GM18499 (cell line): Measurements from ENCODE around the gene SLC25A25.
"Not testable (repeated sequence)": the region's sequence is repeated elsewhere in the genome, so short reads cannot be mapped to it uniquely, and the experiment has no call there.

Source experiments
- ATAC-seq: cut with Tn5 transposase; IDR thresholded peaks from one replicate; pipeline ENCODE4 v1.9.1; 2021; ENCODE audit warnings: moderate number of reproducible peaks; ENCODE audit not compliant: insufficient read depth, unreplicated experiment

The SLC25A25 gene

DNA sequence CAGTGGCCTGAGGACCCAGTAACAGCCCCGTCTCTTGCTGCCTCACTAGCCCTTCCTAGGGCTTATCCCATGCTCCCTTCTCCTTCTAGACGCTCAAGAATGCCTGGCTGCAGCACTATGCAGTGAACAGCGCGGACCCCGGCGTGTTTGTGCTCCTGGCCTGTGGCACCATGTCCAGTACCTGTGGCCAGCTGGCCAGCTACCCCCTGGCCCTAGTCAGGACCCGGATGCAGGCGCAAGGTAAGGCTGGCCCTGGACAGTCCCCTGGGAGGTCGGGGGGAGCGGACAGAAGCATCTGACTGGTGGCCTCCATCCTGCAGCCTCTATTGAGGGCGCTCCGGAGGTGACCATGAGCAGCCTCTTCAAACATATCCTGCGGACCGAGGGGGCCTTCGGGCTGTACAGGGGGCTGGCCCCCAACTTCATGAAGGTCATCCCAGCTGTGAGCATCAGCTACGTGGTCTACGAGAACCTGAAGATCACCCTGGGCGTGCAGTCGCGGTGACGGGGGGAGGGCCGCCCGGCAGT lies 39.0 kb downstream of the SLC25A25 start:
- no peak for ATAC-seq

DNA sequence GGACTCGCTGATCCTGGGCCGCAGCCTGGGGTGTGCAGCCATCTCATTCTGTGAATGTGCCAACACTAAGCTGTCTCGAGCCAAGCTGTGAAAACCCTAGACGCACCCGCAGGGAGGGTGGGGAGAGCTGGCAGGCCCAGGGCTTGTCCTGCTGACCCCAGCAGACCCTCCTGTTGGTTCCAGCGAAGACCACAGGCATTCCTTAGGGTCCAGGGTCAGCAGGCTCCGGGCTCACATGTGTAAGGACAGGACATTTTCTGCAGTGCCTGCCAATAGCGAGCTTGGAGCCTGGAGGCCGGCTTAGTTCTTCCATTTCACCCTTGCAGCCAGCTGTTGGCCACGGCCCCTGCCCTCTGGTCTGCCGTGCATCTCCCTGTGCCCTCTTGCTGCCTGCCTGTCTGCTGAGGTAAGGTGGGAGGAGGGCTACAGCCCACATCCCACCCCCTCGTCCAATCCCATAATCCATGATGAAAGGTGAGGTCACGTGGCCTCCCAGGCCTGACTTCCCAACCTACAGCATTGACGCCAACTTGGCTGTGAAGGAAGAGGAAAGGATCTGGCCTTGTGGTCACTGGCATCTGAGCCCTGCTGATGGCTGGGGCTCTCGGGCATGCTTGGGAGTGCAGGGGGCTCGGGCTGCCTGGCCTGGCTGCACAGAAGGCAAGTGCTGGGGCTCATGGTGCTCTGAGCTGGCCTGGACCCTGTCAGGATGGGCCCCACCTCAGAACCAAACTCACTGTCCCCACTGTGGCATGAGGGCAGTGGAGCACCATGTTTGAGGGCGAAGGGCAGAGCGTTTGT lies 39.6 kb downstream of the SLC25A25 start:
- no peak for ATAC-seq

DNA sequence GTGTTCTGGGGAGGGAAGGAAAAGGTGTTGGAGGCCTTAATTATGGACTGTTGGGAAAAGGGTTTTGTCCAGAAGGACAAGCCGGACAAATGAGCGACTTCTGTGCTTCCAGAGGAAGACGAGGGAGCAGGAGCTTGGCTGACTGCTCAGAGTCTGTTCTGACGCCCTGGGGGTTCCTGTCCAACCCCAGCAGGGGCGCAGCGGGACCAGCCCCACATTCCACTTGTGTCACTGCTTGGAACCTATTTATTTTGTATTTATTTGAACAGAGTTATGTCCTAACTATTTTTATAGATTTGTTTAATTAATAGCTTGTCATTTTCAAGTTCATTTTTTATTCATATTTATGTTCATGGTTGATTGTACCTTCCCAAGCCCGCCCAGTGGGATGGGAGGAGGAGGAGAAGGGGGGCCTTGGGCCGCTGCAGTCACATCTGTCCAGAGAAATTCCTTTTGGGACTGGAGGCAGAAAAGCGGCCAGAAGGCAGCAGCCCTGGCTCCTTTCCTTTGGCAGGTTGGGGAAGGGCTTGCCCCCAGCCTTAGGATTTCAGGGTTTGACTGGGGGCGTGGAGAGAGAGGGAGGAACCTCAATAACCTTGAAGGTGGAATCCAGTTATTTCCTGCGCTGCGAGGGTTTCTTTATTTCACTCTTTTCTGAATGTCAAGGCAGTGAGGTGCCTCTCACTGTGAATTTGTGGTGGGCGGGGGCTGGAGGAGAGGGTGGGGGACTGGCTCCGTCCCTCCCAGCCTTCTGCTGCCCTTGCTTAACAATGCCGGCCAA lies 40.4 kb downstream of the SLC25A25 start:
- no peak for ATAC-seq

DNA sequence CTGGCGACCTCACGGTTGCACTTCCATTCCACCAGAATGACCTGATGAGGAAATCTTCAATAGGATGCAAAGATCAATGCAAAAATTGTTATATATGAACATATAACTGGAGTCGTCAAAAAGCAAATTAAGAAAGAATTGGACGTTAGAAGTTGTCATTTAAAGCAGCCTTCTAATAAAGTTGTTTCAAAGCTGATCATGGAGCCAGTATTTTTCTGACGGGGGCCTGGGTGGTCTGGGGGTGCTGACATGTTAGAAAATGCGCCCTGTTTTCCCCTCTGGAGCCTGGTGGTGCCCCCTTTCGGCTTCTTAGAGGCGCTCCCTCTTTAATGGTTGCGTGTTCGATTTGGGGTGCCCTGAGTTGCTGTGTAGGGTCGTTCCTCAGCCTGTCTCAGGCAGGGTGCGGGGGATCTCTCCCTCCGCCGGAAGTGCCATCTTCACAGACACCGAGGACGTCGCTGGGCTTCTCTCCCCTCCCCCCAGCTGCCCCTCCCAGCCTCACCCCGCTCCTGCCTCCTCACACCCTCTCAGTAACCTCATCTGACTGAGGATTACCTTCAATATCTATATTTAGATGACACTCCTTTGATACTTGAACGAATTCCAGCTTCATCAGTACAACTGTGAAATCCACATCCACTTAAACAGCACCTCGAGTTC lies 41.1 kb downstream of the SLC25A25 start:
- ATAC-seq, result no peak

DNA sequence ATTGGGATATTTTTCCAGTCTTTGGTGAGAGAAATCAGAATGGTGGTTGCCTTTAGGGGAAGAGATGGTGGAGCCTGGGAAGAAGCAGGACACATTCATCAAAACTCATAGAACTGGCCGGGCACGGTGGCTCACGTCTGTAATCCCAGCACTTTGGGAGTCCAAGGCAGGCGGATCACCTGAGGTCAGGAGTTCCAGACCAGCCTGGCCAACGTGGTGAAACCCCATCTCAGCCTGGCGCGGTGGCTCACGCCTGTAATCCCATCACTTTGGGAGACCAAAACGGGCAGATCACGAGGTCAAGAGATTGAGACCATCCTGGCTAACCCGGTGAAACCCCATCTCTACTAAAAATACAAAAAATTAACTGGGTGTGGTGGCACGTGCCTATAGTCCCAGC lies 43.7 kb downstream of the SLC25A25 start:
- not testable (repeated sequence) for ATAC-seq

DNA sequence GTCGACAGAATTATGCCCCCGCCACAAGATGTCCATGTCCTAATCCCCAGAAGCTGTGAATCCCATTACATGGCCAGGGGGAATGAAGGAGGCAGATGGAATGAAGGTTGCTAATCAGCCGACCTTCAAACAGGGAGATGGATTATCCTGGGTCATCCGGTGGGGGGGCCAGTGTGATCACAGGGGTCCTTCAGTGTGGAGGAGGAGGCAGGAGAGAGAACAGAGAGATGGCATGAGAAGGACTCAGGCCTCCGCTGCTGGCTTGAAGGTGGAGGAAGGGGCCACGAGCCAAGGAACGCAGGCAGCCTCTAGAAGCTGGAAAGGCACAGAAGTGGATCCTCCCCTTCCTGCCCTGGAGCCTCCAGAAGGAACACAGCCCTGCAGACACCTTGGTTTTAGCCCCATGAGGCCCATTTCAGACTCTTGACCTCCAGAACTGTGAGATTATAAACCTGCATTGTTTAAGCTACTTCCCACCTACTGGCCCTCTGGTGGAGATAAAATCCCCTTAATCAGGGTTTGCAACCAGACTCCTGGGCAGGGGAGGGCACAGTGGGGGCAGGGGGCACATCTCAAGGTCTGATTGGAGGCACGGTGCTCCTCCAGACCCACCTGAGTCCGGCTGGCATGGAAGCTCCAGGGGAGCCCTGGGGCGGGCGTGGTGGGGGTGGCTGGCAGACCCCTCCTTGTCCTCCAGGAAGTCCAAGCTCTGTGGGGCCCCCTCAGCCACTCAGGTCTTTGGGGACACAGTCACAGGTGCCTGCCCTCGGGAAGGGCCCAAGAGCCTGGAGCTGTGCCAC lies 45.7 kb downstream of the SLC25A25 start:
- no peak for ATAC-seq

DNA sequence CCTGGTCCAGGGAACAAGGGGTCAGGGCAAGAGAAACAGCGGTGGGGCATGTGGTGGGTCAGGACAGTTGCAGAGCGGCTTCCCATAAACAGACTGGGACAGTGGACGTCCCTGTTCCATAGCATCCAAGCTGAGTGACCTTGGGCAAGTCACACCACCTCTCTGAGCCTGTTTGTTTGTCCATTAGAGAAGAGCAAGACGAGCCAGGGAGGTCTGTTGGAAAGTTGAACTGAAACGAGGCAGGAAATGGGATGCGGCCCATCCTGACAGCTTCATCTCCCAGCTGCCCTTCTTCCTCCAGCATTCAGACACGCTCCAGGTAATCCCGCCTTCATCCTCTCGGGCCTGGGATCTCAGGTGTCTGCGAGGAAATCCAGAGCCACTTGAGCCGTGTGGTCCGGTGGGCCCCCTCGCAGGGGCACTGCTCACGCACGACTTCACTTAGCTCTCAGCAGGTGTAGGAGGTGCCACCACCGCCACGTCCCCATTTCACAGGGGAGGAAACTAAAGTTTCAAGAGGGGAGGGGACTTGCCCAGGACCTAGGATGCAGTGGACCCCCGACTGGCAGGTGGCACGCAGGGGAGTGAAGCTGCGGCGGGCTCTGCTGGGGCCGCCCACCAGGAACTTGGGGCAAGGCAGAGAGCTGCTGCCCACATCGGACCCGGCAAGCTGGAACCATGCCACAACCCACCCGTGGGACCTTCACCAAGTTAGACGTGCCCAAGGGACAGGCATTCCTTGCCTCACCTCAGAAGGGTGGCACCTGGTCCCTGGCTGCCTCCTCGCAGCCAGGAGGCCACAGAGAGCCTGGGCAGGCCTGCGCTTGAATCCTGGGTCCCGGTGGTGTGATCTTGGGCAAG lies 46.5 kb downstream of the SLC25A25 start:
- no peak for ATAC-seq

DNA sequence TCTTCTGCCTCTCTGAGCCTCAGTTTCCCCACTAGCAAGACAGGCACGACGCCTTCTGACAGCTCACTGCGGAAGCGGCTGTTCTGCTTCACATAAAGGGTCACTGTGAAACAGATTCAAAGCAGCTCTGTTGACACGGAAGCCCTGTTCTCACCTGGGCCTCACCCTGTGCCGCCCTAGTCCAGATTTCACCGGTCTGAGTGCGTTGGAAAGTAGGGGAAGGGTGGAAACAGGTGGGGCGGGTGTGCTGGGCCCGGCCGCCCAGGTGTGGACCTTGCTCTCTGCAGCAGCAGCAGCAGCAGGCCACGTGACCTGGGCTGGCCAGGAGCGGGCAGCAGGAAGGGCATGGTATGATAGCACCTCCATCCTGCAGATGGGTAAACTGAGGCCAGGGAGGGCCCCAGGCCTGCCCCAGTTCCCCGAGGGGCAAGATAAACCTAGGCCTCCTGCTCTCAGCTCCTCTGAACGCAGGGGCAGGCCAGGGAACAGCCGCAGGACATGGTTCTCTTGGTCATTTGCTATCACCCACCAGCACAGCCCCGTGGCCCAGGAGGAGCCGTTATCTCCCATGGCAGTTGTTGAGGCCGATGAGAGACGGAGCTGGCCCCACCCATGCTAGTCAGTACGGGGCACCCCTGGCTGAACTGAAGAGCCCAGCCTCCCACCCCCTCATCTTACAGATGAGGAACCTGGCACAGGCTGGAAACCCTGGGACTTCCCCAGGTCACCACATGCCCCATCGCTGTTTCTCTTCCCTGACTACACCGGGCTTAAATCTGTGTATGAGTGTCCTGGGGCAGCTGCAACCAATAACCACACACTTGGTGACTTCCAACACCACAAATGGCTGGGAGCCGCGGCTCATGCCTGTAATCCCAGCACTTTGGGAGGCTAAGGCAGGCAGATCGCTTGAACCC lies 47.4 kb downstream of the SLC25A25 start:
- ATAC-seq, result no peak

DNA sequence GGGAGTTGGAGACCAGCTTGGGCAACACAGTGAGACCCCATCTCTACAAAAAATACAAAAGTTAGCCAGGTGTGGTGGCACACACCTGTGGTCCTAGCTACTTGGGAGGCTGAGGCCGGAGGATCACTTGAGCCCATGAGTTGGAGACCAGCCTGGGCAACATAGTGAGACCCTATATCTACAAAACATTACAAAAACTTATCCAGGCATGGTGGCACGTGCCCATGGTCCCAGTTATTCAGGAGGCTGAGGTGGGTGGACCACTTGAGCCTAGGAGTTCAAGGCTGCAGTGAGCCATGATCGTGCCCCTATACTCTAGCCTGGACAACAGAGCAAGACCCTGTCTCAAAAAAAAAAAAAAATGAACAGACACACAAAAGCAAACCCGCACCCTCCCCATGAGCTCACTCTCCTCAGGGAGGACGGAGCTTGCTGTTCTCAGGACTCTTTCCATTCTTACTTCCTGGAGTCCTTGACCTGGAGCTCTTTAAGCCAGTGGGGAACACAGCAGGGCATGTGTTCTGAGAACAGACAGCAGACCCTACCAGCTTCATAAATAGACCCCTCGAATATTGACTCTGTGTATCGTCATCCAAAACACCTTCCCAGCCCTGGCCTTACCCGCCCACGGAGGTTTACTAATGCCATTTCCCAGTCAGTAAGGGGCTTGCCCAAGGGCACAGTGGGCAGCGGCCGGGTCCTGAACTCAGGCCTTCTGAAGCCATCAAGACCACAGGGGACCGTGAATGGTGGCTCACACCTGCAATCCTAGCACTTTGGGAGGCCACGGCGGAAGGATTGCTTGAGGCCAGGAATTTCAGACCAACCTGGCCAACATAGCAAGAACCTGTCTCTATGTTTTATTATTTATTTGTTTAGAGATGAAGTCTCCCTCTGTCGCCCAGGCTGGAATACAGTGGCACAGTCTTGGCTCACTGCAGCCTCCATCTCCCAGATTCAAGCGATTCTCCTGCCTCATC lies 48.4 kb downstream of the SLC25A25 start:
- ATAC-seq, result no peak

DNA sequence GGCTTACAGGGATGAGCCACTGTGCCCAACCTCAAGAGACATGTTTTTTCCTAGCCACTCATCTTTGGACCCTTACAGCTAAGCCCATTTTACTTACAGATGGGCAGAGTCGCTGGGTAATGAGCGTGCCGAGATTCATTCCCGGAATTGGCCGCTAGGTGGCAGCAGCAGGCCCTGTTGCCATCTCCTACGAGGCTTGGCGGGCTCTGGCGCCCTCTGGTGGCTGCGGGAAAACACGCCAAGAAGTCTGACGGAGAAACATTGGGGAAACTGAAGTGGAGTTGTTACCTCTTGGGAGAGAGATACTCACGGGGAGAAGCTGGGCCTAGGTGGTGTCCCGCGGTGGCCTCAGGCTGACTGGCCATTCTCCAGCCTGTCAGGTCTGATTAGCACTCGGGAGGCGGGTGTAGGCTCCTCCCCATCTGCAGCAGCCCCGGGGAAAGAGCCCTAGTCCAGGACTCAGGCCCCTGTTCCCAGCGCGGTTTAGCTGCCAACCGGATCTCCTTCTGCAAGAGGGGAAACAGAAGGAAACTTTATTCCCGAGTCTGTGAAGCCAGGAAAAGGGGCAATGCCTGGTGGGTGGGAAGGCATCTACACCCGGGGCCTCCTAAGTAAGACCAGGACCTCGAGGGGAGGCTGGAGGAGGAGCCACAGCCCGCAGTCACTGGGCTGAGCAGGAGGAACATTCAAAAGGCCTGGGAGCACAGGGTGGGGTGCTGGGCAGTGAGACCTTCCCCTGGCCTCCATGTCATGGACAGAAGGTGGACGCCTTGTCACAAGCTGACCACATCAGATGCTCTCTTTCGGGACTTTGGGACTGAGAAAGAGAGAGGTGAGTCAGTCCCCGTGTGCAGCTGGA lies 49.8 kb downstream of the SLC25A25 start:
- no peak for ATAC-seq

DNA sequence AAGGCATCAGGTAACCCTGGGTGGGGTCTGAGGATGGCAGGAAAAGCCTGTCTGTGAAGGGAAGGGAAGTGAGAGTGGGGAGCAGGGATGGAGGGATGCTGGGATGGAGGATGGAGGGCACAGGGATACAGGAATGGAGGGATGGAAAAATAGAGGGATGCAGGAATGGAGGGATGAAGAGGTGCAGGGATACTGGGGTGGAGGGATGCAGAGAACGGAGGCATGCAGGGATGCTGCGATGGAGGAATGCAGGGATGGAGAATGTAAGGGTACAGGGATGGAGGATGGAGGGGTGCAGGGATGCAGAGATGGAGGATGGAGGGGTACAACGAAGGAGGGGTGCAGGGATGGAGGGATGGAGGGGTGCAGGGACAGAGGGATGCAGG lies 50.4 kb downstream of the SLC25A25 start:
- no peak for ATAC-seq

DNA sequence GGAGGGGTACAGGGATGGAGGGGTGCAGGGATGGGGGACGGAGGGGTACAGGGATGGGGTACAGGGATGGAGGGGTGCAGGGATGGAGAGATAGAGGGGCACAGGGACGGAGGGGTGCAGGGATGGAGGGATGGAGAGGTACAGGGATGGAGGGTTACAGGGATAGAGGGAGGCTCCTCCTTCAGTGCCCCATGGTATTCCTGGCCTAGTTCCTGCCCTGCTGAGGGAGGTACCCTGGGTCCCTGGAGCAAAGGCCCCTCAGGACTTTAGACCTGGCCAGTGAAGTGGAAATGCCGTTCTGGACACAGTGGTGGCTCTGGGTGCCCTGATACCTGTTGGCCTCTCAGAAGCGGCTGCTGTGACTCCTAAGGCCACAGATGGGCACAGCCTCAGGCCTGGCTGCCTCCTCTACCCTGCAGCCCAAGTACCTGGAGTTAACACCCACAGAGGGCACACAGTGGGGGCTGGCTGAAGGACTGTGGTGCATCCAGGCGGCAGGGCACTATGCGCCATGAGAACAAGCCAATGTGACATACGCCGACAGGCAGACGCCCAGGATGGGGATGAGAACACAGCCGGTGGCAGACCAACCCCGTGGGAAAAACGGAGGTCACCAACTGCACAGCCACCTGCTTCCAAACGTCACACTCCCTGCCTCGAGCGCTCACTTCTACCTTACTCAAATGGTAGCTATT lies 51.1 kb downstream of the SLC25A25 start:
- ATAC-seq, result no peak

DNA sequence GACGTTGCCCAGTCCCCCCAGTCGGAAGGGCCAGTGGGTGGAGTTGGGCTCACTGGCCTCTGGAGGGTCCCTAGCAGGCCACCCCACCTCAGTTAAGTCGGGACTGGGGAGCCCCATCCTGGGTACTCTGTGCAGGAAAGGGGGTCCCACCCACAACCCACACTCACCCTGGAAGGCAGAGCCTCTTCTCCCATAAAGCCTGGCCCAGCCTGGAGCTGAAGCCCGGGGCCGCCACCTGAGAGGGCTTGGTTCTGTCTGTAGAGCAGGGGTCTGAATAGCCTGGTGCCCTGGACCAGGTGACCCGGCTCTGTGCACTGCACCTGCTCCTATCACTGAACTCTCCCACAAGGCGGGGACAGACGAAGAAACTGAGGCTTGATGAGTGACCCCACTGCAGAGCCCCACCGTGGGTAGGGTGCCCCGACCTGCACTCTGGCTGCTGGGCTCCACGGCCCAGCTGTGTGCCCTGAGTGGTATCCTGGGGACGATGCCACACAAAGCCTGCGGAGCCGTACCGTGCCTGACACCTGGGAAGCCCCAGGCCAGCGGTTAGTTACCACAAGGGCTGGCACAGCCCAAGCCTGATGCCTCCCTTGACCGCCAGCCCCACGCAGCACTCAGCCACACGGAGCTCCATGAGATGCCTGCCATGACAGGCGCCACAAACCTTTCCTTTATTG lies 52.2 kb downstream of the SLC25A25 start:
- ATAC-seq, result no peak

DNA sequence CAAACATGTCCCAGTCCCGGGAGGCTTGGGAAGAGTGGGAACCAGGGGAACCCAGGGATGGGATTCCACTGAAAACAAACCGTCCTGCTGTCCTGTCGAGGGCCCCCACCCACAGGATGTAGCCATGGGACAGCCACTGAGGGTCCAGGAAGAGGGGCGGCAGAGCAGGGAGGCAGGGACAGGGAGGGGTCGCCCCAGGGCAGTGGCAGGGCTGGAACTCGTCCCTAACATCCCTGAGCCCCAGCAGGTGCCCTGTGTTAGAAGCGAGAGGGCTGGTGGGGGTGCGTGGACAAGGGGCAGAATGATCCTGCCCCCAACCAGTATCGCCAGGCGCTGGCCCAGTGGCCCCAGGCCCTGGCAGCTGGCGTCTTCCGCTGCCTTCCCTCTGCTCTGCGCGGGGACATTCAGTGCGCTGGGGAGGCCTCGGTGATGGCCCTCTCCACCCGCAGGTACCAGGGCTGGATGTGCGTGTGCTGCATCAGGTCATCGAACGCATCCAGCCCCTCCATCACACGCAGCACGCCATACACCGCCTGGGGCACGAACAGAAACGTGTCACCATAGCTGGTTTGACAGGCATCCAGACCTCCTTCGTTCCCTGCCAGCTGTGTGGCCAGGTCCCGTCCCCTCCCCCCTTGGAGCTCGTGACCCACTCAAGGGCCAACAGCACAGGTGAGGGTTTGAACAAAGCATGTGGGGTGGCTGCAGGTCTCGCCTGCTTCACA lies 52.9 kb downstream of the SLC25A25 start:
- no peak for ATAC-seq

DNA sequence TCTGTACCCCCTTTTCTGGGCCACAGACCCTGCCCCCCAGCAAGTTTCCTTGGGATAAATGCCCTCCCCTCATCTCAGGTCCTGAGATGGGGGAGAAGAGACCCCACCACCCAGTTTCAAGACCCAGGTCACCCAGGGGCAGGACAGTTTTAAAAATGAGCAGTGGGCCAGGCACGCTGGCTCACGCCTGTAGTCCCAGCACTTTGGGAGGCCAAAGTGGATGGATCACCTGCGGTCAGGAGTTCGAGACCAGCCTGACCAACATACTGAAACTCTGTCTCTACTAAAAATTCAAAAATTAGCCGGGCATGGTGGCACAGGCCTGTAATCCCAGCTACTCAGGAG lies 53.4 kb downstream of the SLC25A25 start:
- no peak for ATAC-seq
